OCI-LY3 (cell line): ENCODE measurements around the gene CDH24.

Source experiments
- CTCF ChIP-seq: fragments of 200-600, 300-600 bp; sonication (generic); IDR thresholded peaks from 2 replicates; pipeline ENCODE4 v1.5.1; 2014; ENCODE audit warnings: antibody characterized with exemption, low read length, low read depth
- EZH2phosphoT487 ChIP-seq: fragments of 200-600 bp; shearing (Covaris generic); IDR thresholded peaks from 2 replicates; pipeline ENCODE4 v1.6.1; 2018; ENCODE audit warnings: antibody characterized with exemption, mixed run types, low read depth

- TF ChIP-seq CTCF (no peak), EZH2phosphoT487 (no peak)
These were observed 15.6 kb downstream of the CDH24 start for GRCh38 chr14:23041729-23042128.
